Mucosa of rectum (tissue), 2 donors: Measurements from ENCODE around the gene CAMTA1.
"Not testable (repeated sequence)": the region's sequence is repeated elsewhere in the genome, so short reads cannot be mapped to it uniquely, and the experiment has no call there.

Experiments
- H3K27ac ChIP-seq, 2 donors: one replicate each; pipeline ENCODE4 v1.7.0; 2013; ENCODE audit warnings: inconsistent platforms in 2 of 2, low read depth in 2 of 2, low read length in 2 of 2
- H3K27me3 ChIP-seq, 2 donors: one replicate each; pipeline ENCODE4 v1.7.0; 2013; ENCODE audit warnings: low read length in 2 of 2; ENCODE audit not compliant: control insufficient read depth in 2 of 2, insufficient read depth in 2 of 2
- H3K36me3 ChIP-seq, 2 donors: one replicate each; pipeline ENCODE4 v1.7.0; 2013; ENCODE audit warnings: low read length in 2 of 2; ENCODE audit not compliant: control insufficient read depth in 2 of 2, insufficient read depth in 2 of 2
- H3K4me1 ChIP-seq, 2 donors: one replicate each; pipeline ENCODE4 v1.7.0; 2013; ENCODE audit warnings: low read length in 2 of 2, mild to moderate bottlenecking in 1 of 2; ENCODE audit not compliant: control insufficient read depth in 2 of 2, insufficient read depth in 2 of 2
- H3K4me3 ChIP-seq, 2 donors: one replicate each; pipeline ENCODE4 v1.7.0; 2013; ENCODE audit warnings: low read length in 2 of 2
- H3K9ac ChIP-seq, 2 donors: one replicate each; pipeline ENCODE4 v1.7.0; 2013; ENCODE audit warnings: low read length in 2 of 2, low read depth in 1 of 2, mild to moderate bottlenecking in 1 of 2
- H3K9me3 ChIP-seq, 2 donors: one replicate each; pipeline ENCODE4 v1.7.0; 2013; ENCODE audit warnings: low read length in 2 of 2; ENCODE audit not compliant: control insufficient read depth in 2 of 2
- donor health status: healthy.
- donor health status: Normal muscosa, but diverticular disease.

The CAMTA1 gene

GRCh38 chr1:6911974-6912373 is 126.7 kb downstream of the CAMTA1 start:
- peaks cover 0 to 2% of the 10 kb centered on the region in 2 donors for H3K27me3 ChIP-seq
- no peaks in the 10 kb centered on the region for H3K9me3 ChIP-seq
- peaks cover 2 to 4% of the 10 kb centered on the region in 2 donors for H3K4me1 ChIP-seq
- no peak overlapping the region for H3K9ac ChIP-seq
- no peaks in the 10 kb centered on the region for H3K36me3 ChIP-seq
- no peak overlapping the region for H3K4me3 ChIP-seq
- H3K27ac ChIP-seq = no peak overlapping the region

GRCh38 chr1:6912518-6912917 is 127.3 kb downstream of the CAMTA1 start:
- no peak overlapping the region for H3K9ac ChIP-seq
- peaks cover 4 to 6% of the 10 kb centered on the region in 2 donors for H3K4me1 ChIP-seq
- no peaks in the 10 kb centered on the region for H3K9me3 ChIP-seq
- H3K4me3 ChIP-seq = no peak overlapping the region
- peaks cover 0 to 2% of the 10 kb centered on the region in 2 donors for H3K27me3 ChIP-seq
- no peak overlapping the region for H3K27ac ChIP-seq
- H3K36me3 ChIP-seq = no peaks in the 10 kb centered on the region

- H3K4me3 ChIP-seq = no peak overlapping the region
- no peak overlapping the region for H3K27ac ChIP-seq
- H3K9me3 ChIP-seq = no peaks in the 10 kb centered on the region
- peaks cover 0 to 2% of the 10 kb centered on the region in 2 donors for H3K27me3 ChIP-seq
- H3K4me1 ChIP-seq = peaks cover 4 to 6% of the 10 kb centered on the region in 2 donors
- H3K36me3 ChIP-seq = no peaks in the 10 kb centered on the region
- H3K9ac ChIP-seq = no peak overlapping the region
These were observed 127.8 kb downstream of the CAMTA1 start for GRCh38 chr1:6913086-6913485.

- peaks cover 4 to 6% of the 10 kb centered on the region in 2 donors for H3K4me1 ChIP-seq
- no peaks in the 10 kb centered on the region for H3K9me3 ChIP-seq
- no peak overlapping the region for H3K9ac ChIP-seq
- no peaks in the 10 kb centered on the region for H3K36me3 ChIP-seq
- H3K4me3 ChIP-seq = no peak overlapping the region
- no peak overlapping the region for H3K27ac ChIP-seq
- H3K27me3 ChIP-seq = peaks cover 0 to 2% of the 10 kb centered on the region in 2 donors
These were observed 129.5 kb downstream of the CAMTA1 start for GRCh38 chr1:6914706-6915105.

GRCh38 chr1:6915999-6916565 is 130.8 kb downstream of the CAMTA1 start:
- Histone ChIP-seq H3K4me1 (peaks cover 4 to 6% of the 10 kb centered on the region in 2 donors), H3K36me3 (no peaks in the 10 kb centered on the region), H3K4me3 (no peak overlapping the region), H3K27me3 (peaks cover 0 to 2% of the 10 kb centered on the region in 2 donors), H3K27ac (no peak overlapping the region), H3K9ac (no peak overlapping the region), H3K9me3 (no peaks in the 10 kb centered on the region)

- Histone ChIP-seq H3K9me3 (no peaks in the 10 kb centered on the region), H3K4me3 (no peak overlapping the region), H3K9ac (no peak overlapping the region), H3K27me3 (peaks cover 0 to 2% of the 10 kb centered on the region in 2 donors), H3K36me3 (no peaks in the 10 kb centered on the region), H3K4me1 (peaks cover 4 to 6% of the 10 kb centered on the region in 2 donors), H3K27ac (no peak overlapping the region)
These were observed 131.8 kb downstream of the CAMTA1 start for GRCh38 chr1:6917067-6917466.

GRCh38 chr1:6918186-6918924 is 133.1 kb downstream of the CAMTA1 start:
- Histone ChIP-seq H3K27me3 (peaks cover 0 to 2% of the 10 kb centered on the region in 2 donors), H3K9ac (no peak overlapping the region), H3K36me3 (no peaks in the 10 kb centered on the region), H3K9me3 (no peaks in the 10 kb centered on the region), H3K4me1 (peaks cover 4 to 6% of the 10 kb centered on the region in 2 donors), H3K4me3 (no peak overlapping the region), H3K27ac (no peak overlapping the region)

GRCh38 chr1:6918925-6919511 is 133.8 kb downstream of the CAMTA1 start:
- Histone ChIP-seq H3K4me1 (peaks cover 6 to 7% of the 10 kb centered on the region in 2 donors), H3K36me3 (no peaks in the 10 kb centered on the region), H3K9me3 (no peaks in the 10 kb centered on the region), H3K27me3 (peaks cover 0 to 2% of the 10 kb centered on the region in 2 donors), H3K4me3 (no peak overlapping the region), H3K27ac (no peak overlapping the region), H3K9ac (no peak overlapping the region)

- H3K27ac ChIP-seq = not testable (repeated sequence)
These were observed 136.3 kb downstream of the CAMTA1 start for GRCh38 chr1:6921506-6921905.

More at GRCh38 chr1:6921506-6921905, 136.3 kb downstream of the CAMTA1 start:
- H3K4me1 ChIP-seq, H3K36me3 ChIP-seq, H3K9ac ChIP-seq, H3K4me3 ChIP-seq, H3K9me3 ChIP-seq, H3K27me3 ChIP-seq: not testable (repeated sequence)
